ENCODE data around the gene HSPB7. TPM values are rescaled to one million over a fixed set of nuclear protein-coding genes. Genes with fewer than 3 reads are reported as not detected.

The HSPB7 gene
- total and polyA plus RNA-seq, 2 of the 8 experiments (the other 6 are each of a cell fraction or from before 2014, with no cell fraction given): not detected

DNA sequence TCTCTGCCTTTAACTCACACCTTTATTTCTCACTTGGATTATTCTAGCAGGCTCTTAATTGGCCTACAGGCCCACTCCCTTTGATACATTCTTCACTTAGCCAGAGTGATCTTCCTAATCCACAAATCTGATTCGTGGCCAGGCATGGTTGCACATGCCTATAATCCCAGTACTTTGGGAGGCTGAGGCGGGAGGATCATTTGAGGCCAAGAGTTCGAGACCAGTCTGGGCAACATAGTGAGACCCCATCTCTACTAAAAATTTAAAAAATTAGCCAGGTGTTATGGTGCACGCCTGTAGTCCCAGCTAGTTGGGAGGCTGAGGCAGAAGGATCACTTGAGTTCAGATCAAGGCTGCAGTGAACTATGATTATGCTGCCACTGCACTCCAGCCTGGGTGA lies 44.1 kb downstream of the HSPB7 start:
- no peak overlapping the region for H4K5ac ChIP-seq (ENCODE audit: insufficient read length, low read depth, low read length)
- no peak for FAIRE-seq
- no peak overlapping the region for H2BK12ac ChIP-seq (ENCODE audit: low read depth, low read length)
- peaks cover 0 to 4% (median 0%) of the 10 kb centered on the region in 4 experiments; a peak in 1 of 7 replicates for H3K4me1 ChIP-seq (replicated peaks in 1 of 4; ENCODE audit: control insufficient read depth in 3 of 4, insufficient read depth in 4 of 4, low read length in 3 of 4)
- H3K4ac ChIP-seq (replicated peaks; ENCODE audit: insufficient read length, low read depth, low read length): no peak overlapping the region
- no peak overlapping the region for H3K27ac ChIP-seq (ENCODE audit: low read depth, low read length)
- no peak overlapping the region for H2AFZ ChIP-seq (ENCODE audit: low read length)
- H3K23me2 ChIP-seq (ENCODE audit: low read depth, low read length): no peaks in the 10 kb centered on the region
- 89% methylated on average over 4 of the region's 4 CpGs; no CpG with 5 or more reads in 1 of the 2 experiments for WGBS, 2 experiments (ENCODE audit: extremely low coverage in 1 of 2, insufficient coverage in 1 of 2, insufficient read length in 1 of 2, insufficient replicate concordance in 2 of 2, low coverage in 1 of 2, low lambda C conversion rate in 2 of 2, missing lambda C conversion rate in 1 of 2)
- no peak overlapping the region for H3K14ac ChIP-seq (ENCODE audit: insufficient read length)
- no peak for DNase-seq (ENCODE audit: low read depth in 1 of 2, low spot score in 2 of 2)
- H2BK15ac ChIP-seq (ENCODE audit: low read length): no peak overlapping the region
- H3K36me3 ChIP-seq (ENCODE audit: control insufficient read depth in 2 of 4, insufficient read depth in 4 of 4, low read length in 3 of 4): peaks cover 0 to 14% (median 6%) of the 10 kb centered on the region in 4 experiments; a peak in 6 of 8 replicates
- H2AK5ac ChIP-seq (ENCODE audit: low read depth, low read length): no peak overlapping the region
- no peak overlapping the region for H3K4me2 ChIP-seq (ENCODE audit: insufficient read depth in 1 of 2, low read depth in 2 of 2, low read length in 2 of 2)
- H3K9me3 ChIP-seq (ENCODE audit: insufficient read depth in 2 of 2, low read depth in 1 of 2, low read length in 1 of 2): peaks cover 11 to 12% of the 10 kb centered on the region in 2 experiments
- H3K23ac ChIP-seq (ENCODE audit: insufficient read length): no peak overlapping the region
- H4K20me1 ChIP-seq (replicated peaks in 1 of 2; ENCODE audit: control insufficient read depth in 1 of 2, insufficient read depth in 2 of 2, low read length in 2 of 2): peaks cover 0 to 3% of the 10 kb centered on the region in 2 experiments
- TF ChIP-seq ATF2 (IDR thresholded peaks at IDR 0.05; ENCODE audit: low read length): no peak
- no peak for TF ChIP-seq SP4 (IDR thresholded peaks at IDR 0.05; ENCODE audit: low read length)
- TF ChIP-seq EP300 (IDR thresholded peaks at IDR 0.05; ENCODE audit: borderline replicate concordance in 1 of 2, low read depth in 2 of 2, low read length in 2 of 2): no peak
- no peak for TF ChIP-seq PHF8 (conservative IDR thresholded peaks at IDR 0.05; ENCODE audit: low read depth, low read length)
- TF ChIP-seq HDAC6 (IDR thresholded peaks at IDR 0.05; ENCODE audit: low read depth, low read length): no peak
- H4K91ac ChIP-seq (replicated peaks; ENCODE audit: insufficient read length, low read length): no peak overlapping the region
- CTCF ChIA-PET (ENCODE audit: partially characterized antibody): interaction anchor here (1.0 to 5.7 kb wide), 7 partner anchors 16 to 182 kb away, joined by 3 to 53 read pairs (median 4); no protein-coding TSS in a partner anchor
- H2BK5ac ChIP-seq (ENCODE audit: low read depth, low read length): no peak overlapping the region
- POLR2A ChIA-PET (ENCODE audit: partially characterized antibody): no interaction called here
- H3K79me1 ChIP-seq (ENCODE audit: low read depth, low read length): peaks cover 8% of the 10 kb centered on the region; the same call in 1 of the 2 replicates
- H4K8ac ChIP-seq (ENCODE audit: extremely low read depth, insufficient read depth, low read length): no peak overlapping the region
- H3K4me3 ChIP-seq (ENCODE audit: extremely low read depth in 1 of 4, insufficient read depth in 2 of 4, low read depth in 3 of 4, low read length in 4 of 4): no peak overlapping the region
- H3K56ac ChIP-seq (replicated peaks; ENCODE audit: insufficient read length, low read depth, low read length): no peak overlapping the region
- no peak overlapping the region for H3K18ac ChIP-seq (ENCODE audit: extremely low read depth, low read length)
- H3K79me2 ChIP-seq (ENCODE audit: control insufficient read depth in 1 of 2, insufficient read depth in 2 of 2, low read length in 2 of 2): peaks cover 0 to 12% of the 10 kb centered on the region in 2 experiments; a peak in 2 of 4 replicates
- no peaks in the 10 kb centered on the region for H3K27me3 ChIP-seq (replicated peaks in 1 of 4; ENCODE audit: control insufficient read depth in 3 of 4, extremely low read depth in 1 of 4, insufficient read depth in 3 of 4, low read length in 3 of 4)
- H2BK120ac ChIP-seq (replicated peaks; ENCODE audit: low read depth, low read length): no peak overlapping the region
- no peak overlapping the region for H2BK20ac ChIP-seq (ENCODE audit: low read length)
- no peak overlapping the region for H3K9ac ChIP-seq (replicated peaks in 1 of 4; ENCODE audit: extremely low read depth in 1 of 4, low read depth in 3 of 4, low read length in 3 of 4)
